A375 (cell line): ENCODE measurements around the gene SFXN4. TPM values are rescaled to one million over a fixed set of nuclear protein-coding genes. Genes with fewer than 3 reads are reported as not detected.

Experiments used
- small RNA-seq: library from RNA; depleted of rRNA; stranded (forward); fragments of <200 nt; gene quantifications from one replicate; pipeline ENCODE3, GENCODE V24; 2014
- total RNA-seq: library from RNA; depleted of rRNA; stranded (reverse); fragments of >200 nt; shearing (Covaris generic); gene quantifications from 2 replicates; pipeline ENCODE4 v1.2.3, GENCODE V29; 2014; rRNA removed

The SFXN4 gene
- total RNA-seq, result 23.5 and 28.3 TPM in 2 replicates

GRCh38 chr10:119165171-119166117, at the start of gene SFXN4:
SFXN4 (minus strand) TSS chr10:119165714; CDS start chr10:119165647, 67 bp downstream.

GRCh38 chr10:119207366-119207666, 41.8 kb upstream of the SFXN4 start, which contains the start of gene GRK5:
GRK5 (plus strand) TSS chr10:119207571; CDS start chr10:119207918, 347 bp downstream.

GRCh38 chr10:119178372-119179119, 13.0 kb upstream of the SFXN4 start, which contains the start of gene PRDX3:
PRDX3 (minus strand) TSS chr10:119178812; CDS start chr10:119178790, 22 bp downstream.

GRCh38 chr10:119103903-119104653, 61.4 kb downstream of the SFXN4 start, which contains the start of gene DENND10:
DENND10 (plus strand) TSS chr10:119104113; CDS start chr10:119104143, 30 bp downstream.

Small RNA genes lying within 50 kb of the gene (small RNA-seq; reads per million reads assigned to genes)
- gene AL355598.1 (not detected), gene RN7SL749P (not detected)

Other genes with a start within 250 kb of the SFXN4 start
- 6.4 and 9.7 TPM in 2 replicates for gene NANOS1, start 136.0 kb downstream of the SFXN4 start, total RNA-seq
- gene EIF3A, start 84.9 kb downstream of the SFXN4 start, total RNA-seq, result 129 TPM in 2 replicates
- 26.3 and 31.0 TPM in 2 replicates for gene DENND10, start 61.6 kb downstream of the SFXN4 start, total RNA-seq
- gene PRDX3, start 13.1 kb upstream of the SFXN4 start, total RNA-seq, result 99.2 and 103 TPM in 2 replicates
- gene GRK5, start 41.9 kb upstream of the SFXN4 start, total RNA-seq, result 10.1 and 11.0 TPM in 2 replicates